PC-3 (cell line): ENCODE data around the gene WNT3.

Experiments
- CTCF ChIP-seq: fragments of 300-600 bp; sonication (generic); conservative IDR thresholded peaks from 2 replicates; pipeline ENCODE4 v1.5.1; 2017; ENCODE audit warnings: antibody characterized with exemption, low read depth, mild to moderate bottlenecking, low read length
- EZH2 ChIP-seq: fragments of 300-600 bp; sonication (generic); IDR thresholded peaks from one replicate; pipeline ENCODE4 v1.6.1; 2017; ENCODE audit warnings: antibody characterized with exemption, mild to moderate bottlenecking, low read length; ENCODE audit not compliant: unreplicated experiment
- EZH2phosphoT487 ChIP-seq: fragments of 300-600 bp; sonication (generic); IDR thresholded peaks from 2 replicates; pipeline ENCODE4 v1.6.1; 2018; ENCODE audit warnings: mild to moderate bottlenecking, antibody characterized with exemption, low read length, borderline replicate concordance

GRCh38 chr17:46791531-46791930 lies 27.0 kb downstream of the WNT3 start:
- TF ChIP-seq CTCF, result no peak
- no peak for TF ChIP-seq EZH2
- no peak for TF ChIP-seq EZH2phosphoT487
